Bronchial epithelial cell (primary cell): Measurements from ENCODE around the gene TMEM98. TPM values are rescaled to one million over a fixed set of nuclear protein-coding genes. Genes with fewer than 3 reads are reported as not detected.
A peak's percentile ranks its signal among the peaks of the same experiment; 100 is the strongest.
"Not testable (repeated sequence)": the region's sequence is repeated elsewhere in the genome, so short reads cannot be mapped to it uniquely, and the experiment has no call there.

Experiments used
- DNase-seq: peaks from one replicate; pipeline ENCODE4 v3.0.0-alpha.2; 2010; ENCODE audit warnings: low read depth
- FAIRE-seq: peaks from 2 replicates; lab custom pipeline; 2011; peaks lifted over from hg19 to GRCh38; lab: Jason Lieb, UNC
- H3K27me3 ChIP-seq: 2 replicates; pipeline ENCODE4 v1.5.1; 2011; ENCODE audit warnings: low read length; ENCODE audit not compliant: control insufficient read depth, insufficient read depth
- H3K36me3 ChIP-seq: 2 replicates; pipeline ENCODE4 v1.5.1; 2011; ENCODE audit warnings: low read length; ENCODE audit not compliant: control insufficient read depth, insufficient read depth
- H3K4me3 ChIP-seq: 2 replicates; pipeline ENCODE4 v1.5.1; 2011; ENCODE audit warnings: mild to moderate bottlenecking, low read depth, low read length, control low read depth
- total RNA-seq: library from RNA; depleted of rRNA; stranded (reverse); fragments of >200 nt; gene quantifications from 2 replicates; pipeline ENCODE4 v1.2.1, GENCODE V29; 2014
- TF ChIP-seq, protein P1 (sequence below): IDR thresholded peaks from 2 replicates; pipeline ENCODE4 v1.5.1; 2011; ENCODE audit warnings: mild to moderate bottlenecking, moderate library complexity, low read length, control low read depth, inconsistent platforms; ENCODE audit not compliant: insufficient read depth, severe bottlenecking

The TMEM98 gene
- total RNA-seq, 1 donor from 2014 or later, result 22.4 TPM

DNA sequence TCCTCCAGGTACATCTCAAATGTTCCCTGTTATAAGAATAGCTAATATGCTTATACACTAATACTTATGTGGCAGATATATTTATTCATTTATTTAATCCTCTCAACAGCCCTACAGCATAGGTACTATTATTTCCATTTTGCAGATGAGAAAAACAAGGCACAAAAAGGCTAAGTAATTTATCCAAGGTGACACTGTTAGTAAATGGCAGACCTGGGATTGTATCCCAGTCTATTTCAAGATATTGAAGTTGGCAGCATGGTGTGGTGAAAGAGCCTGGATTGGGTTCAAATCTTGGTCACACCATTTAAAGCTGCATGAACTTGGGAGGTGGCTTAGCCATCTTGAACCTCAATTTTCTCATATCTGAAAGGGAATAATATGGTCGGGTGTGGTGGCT lies 27.2 kb downstream of the TMEM98 start:
- DNase-seq, result no peak
- FAIRE-seq, result no peak
- H3K4me3 ChIP-seq, result no peak overlapping the region

DNA sequence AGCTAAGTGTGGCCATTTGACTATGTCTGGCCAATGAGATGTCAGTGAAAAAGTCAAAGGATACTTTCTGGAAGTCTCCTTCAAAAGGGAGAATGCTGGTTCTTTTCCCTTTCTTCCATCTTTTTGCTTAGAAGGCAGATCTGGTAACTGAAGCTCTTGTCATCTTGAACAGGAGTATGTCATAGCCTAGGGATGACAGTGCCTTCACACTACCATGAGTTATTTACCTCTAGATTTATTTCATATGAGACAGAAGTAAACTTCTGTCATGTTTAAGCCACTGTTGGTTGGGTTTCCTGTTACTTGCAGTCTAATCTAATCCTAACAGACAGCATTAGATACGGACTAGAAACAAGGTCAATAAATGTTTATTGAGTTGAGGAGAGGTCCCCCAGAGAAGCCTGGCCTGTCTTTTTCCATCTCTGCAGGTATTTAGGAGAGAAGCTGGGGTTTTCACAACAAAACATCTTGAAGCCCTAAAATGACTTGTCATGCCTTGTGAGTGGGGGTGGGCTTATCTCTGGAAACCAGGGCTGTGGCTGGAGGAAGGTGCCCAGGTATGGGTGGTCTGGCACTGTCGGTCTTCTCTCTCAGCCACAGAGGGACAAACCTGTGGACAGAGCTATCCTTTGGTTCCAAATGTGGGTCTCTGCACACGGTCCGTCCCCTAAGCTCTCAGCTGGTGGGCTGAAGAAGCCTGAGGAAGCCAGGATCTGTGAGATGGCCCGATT lies 28.5 kb downstream of the TMEM98 start:
- DNase-seq, result no peak
- FAIRE-seq, result no peak
- Histone ChIP-seq H3K4me3 (no peak overlapping the region), H3K36me3 (no peaks in the 10 kb centered on the region), H3K27me3 (no peaks in the 10 kb centered on the region)
- TF ChIP-seq, protein P1, sequence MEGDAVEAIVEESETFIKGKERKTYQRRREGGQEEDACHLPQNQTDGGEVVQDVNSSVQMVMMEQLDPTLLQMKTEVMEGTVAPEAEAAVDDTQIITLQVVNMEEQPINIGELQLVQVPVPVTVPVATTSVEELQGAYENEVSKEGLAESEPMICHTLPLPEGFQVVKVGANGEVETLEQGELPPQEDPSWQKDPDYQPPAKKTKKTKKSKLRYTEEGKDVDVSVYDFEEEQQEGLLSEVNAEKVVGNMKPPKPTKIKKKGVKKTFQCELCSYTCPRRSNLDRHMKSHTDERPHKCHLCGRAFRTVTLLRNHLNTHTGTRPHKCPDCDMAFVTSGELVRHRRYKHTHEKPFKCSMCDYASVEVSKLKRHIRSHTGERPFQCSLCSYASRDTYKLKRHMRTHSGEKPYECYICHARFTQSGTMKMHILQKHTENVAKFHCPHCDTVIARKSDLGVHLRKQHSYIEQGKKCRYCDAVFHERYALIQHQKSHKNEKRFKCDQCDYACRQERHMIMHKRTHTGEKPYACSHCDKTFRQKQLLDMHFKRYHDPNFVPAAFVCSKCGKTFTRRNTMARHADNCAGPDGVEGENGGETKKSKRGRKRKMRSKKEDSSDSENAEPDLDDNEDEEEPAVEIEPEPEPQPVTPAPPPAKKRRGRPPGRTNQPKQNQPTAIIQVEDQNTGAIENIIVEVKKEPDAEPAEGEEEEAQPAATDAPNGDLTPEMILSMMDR, result no peak

More for the DNA sequence above, 27.2 kb downstream of the TMEM98 start:
- Histone ChIP-seq H3K36me3 (no peaks in the 10 kb centered on the region), H3K27me3 (no peaks in the 10 kb centered on the region)
- TF ChIP-seq, protein P1, result no peak

DNA sequence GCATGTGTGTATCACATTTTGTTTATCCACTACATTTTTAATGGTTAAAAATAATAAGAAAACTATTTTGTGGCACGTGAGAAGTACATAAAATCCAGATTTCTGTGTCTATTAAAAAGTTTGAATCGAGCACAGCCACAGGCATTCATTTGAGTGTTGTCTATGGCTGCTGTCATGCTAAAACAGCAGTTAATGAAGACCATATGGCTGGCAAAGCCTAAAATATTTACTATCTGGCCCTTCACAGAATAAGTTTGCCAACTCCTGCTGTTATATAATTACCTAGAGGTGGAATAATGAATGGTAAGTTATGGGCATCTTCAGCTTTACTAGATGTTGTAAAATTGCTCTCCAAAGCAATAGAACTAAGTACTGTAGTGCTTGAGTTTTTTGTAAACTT lies 30.5 kb downstream of the TMEM98 start:
- no peak overlapping the region for H3K4me3 ChIP-seq
- no peak for FAIRE-seq
- TF ChIP-seq, protein P1, result no peak
- H3K27me3 ChIP-seq, result no peaks in the 10 kb centered on the region
- DNase-seq, result no peak
- H3K36me3 ChIP-seq, result no peaks in the 10 kb centered on the region

DNA sequence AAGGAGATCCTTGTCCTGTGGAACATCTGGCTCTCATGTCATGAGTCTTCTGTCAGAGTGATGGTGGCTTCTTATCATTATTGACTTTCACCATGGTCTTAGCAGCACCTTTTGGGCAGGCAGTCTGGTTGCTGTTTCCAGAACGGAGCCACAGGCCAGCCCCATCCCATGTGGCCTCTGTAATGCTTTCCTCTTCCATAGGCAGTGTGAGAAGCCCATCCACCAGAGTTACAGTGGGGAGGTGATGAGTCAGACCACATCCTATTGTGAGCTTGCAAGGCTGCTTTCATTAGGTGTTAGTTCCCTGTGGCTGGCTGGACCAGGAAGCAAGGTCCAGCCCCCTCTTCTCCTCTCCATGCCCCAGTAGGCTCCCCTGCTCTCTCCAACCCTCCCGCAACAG lies 32.9 kb downstream of the TMEM98 start:
- H3K27me3 ChIP-seq, result no peaks in the 10 kb centered on the region
- no peaks in the 10 kb centered on the region for H3K36me3 ChIP-seq
- DNase-seq (peak; percentile 52), FAIRE-seq (no peak)
- no peak overlapping the region for H3K4me3 ChIP-seq
- TF ChIP-seq, protein P1, result no peak

- Histone ChIP-seq H3K36me3 (no peaks in the 10 kb centered on the region), H3K4me3 (no peak overlapping the region), H3K27me3 (no peaks in the 10 kb centered on the region)
- no peak for FAIRE-seq
- TF ChIP-seq, protein P1, result no peak
- no peak for DNase-seq
These were observed 34.4 kb downstream of the TMEM98 start for GRCh38 chr17:32962320-32962711.

GRCh38 chr17:32964541-32964940 lies 36.6 kb downstream of the TMEM98 start:
- H3K27me3 ChIP-seq, result no peaks in the 10 kb centered on the region
- DNase-seq (no peak), FAIRE-seq (no peak)
- no peak overlapping the region for H3K4me3 ChIP-seq
- TF ChIP-seq, protein P1, result no peak
- H3K36me3 ChIP-seq, result no peaks in the 10 kb centered on the region

DNA sequence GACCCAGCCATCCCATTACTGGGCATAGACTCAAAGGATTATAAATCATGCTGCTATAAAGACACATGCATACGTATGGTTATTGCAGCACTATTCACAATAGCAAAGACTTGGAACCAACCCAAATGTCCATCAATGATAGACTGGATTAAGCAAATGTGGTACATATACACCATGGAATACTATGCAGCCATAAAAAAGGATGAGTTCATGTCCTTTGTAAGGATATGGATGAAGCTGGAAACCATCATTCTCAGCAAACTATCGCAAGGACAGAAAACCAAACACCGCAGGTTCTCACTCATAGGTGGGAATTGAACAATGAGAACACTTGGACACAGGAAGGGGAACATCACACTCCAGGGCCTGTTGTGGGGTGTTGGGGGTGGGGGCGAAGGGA lies 41.3 kb downstream of the TMEM98 start:
- not testable (repeated sequence) for H3K27me3 ChIP-seq, H3K4me3 ChIP-seq, H3K36me3 ChIP-seq, FAIRE-seq, DNase-seq
